HG03196 (cell line): Measurements from ENCODE around the gene PFDN1.
"Not testable (repeated sequence)": the region's sequence is repeated elsewhere in the genome, so short reads cannot be mapped to it uniquely, and the experiment has no call there.

ENCODE experiments used
- ATAC-seq: cut with Tn5 transposase; IDR thresholded peaks from one replicate; pipeline ENCODE4 v1.9.1; 2021; ENCODE audit not compliant: unreplicated experiment

Gene PFDN1, protein sequence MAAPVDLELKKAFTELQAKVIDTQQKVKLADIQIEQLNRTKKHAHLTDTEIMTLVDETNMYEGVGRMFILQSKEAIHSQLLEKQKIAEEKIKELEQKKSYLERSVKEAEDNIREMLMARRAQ

GRCh38 chr5:140302786-140303639, at the start of gene PFDN1:
Gene PFDN1 (minus strand): TSS chr5:140303101. CDS start chr5:140303073, 28 bp downstream.
- peak; percentile 96 for ATAC-seq

DNA sequence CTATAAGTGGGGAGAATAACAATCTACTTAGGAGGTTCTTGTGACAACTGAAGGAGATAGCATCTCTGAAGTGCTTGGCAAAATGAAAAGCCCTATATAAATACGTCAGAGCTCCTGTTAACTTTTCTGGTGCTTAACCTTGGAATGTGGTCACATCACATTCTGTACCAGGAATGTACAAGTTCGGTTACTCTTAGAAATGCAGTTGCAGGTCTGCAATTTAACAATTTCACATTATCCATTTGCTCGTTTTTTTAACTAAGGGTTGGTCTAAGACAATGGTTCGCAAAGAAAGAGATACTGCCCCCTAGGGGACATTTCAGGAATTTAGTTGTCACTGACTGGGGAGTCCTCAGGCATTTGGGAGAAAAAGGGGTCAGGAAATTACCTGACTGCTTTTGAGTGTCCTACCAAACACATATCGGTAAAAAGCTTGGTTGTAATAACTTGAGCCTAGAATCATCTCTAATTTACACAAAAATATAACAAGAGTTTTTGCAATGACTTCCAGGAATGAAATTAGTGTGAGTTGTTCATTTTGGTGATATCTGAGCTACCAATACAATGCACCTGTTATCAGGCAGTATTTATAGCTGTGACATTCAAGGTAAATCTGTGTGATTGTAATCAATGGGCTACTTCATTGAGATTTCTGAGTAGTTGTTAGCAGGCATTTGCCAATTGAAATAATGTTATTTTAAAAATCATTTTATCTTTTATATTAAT, 48.9 kb upstream of the PFDN1 start:
- no peak for ATAC-seq

DNA sequence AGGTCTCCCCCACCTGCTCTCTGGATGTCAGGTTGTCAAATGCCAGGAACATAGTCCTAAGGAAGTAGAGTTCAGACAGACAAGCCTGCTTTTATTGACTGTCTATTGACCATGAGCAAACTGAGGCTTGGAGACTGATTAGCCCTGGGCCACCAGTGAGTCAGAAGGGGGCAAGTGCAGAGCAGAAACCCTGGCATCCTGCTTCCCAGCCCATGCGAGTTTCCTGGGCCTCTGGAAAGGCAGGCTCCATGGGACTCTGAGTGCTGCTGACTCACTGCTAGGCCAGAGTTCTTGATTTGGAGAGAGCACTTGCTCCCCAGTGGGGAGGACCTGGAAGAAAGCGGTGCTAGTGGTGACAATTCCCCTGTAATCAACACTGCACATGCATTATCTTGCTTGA, 46.3 kb upstream of the PFDN1 start:
- no peak for ATAC-seq

GRCh38 chr5:140348104-140348503, 45.2 kb upstream of the PFDN1 start:
- no peak for ATAC-seq

DNA sequence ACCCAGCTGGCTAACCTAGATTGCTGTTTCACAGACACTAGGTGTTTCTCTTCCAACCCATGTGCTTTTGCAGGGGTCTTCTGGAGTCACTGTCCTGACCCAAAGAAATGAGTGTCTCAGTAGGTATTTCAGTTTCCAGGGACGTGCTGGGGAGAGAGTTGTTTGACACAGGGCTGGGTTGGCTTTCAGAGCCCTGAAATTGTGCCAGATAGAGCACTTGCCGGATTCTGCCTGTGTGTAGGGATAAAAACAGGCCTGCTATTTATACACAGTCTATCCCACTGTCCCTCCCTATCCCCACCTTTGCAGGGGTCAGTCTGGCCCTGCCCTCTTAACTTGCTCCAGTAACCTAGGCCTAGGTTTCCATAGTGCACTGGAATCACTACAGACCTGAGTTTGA, 44.5 kb upstream of the PFDN1 start:
- ATAC-seq, result no peak

DNA sequence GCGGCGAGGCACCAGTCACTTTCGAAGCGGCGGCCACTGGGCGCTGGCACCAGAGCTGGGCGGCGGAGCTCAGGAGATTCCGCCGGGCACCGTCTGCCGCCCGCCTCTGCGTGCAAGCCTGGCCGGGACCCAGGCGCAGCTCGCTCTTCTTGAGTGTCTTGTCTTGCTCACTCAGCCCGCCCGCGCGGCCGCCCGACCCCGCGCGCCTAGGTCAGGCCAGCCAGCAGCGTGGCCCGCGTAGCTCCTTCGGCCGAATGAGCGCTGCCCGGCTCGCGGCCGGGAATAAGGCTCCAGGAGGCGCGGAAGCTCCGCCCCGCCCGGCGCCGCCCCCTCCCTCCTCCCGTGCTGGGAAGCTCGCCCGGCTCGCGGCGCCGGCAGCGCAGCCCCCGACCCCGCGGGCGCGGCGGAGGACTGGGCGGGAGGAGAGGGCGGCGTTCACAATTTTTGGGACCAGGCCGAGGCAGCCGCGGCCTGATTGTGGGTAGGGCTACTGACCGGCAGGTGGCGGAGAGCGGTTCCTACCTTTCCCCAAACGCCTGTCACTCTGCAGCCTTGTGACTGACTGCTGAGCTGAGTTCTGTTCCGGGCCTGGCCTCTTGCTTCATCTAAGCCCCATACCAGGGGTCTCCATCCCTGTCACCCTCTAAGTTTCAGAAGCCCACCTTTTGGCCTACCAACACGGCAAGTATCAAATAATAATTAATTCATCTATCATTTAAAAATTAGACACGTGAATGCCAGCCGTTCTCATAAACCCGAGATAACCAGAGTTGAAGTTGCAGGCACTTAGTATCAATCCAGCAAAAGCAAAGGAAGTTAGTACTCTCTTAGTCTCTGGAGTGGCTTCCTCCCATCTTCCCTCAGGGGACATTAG, 43.7 kb upstream of the PFDN1 start, which contains the start of gene HBEGF:
HBEGF (minus strand) TSS at position 256 of the 874 bp plus-strand sequence. CDS start 275 bp downstream, outside the sequence.
- ATAC-seq, result peak; percentile 61

- ATAC-seq, result peak; percentile 11
Observed at GRCh38 chr5:140345919-140346347, 43.0 kb upstream of the PFDN1 start.

DNA sequence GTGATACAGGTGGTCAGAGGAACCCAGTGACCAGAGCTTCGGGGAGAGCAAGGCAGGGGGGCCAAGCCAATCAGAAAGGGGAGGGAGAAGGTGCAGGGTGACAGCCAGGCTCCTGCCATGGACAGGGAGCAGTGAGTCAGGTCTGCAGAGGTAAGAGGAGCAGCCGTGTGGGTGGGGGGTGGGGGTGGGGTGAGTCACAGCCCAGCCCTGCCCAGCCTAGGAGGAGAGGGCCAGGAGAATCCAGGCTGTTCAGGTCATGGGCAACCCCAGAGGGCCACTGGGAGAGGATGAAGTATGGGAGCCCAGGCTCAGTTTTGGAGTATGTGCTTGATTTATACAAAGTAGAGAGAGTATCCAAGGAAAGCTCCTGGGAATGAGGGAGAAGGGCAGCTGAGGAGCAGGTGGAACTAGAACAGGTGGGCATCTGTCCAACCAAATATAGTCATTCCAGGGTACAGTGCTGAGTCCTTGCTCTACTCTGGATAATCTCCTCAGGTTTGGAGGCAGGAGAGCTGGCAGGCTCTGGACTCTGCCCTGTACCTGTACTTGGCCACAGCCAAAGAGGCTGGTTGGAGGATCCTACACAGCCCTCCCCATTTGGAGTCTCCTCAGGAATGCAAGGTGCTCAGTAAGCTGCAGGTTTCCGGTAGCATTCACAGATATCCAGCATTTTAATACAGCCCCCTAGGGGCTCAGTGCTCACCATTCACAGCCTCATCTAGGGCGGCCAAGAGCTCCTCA, 42.0 kb upstream of the PFDN1 start:
- no peak for ATAC-seq

DNA sequence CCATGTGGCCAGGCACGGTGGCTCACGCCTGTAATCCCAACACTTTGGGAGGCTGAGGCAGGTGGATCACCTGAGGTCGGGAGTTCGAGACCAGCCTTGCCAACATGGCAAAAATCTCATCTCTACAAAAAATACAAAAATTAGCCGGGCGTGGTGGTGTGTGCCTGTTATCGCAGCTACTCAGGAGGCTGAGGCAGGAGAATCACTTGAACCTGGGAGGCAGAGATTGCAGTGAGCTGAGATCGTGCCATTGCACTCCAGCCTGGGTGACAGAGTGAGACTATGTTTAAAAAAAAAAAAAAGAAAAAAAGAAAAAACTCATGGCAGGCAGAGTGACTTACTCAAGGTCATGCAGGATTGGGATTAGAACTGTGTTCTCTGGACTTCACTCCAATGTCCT, 40.9 kb upstream of the PFDN1 start:
- not testable (repeated sequence) for ATAC-seq

GRCh38 chr5:140342896-140343295, 40.0 kb upstream of the PFDN1 start:
- ATAC-seq, result no peak

- ATAC-seq, result no peak
Observed at GRCh38 chr5:140342287-140342686, 39.4 kb upstream of the PFDN1 start.

DNA sequence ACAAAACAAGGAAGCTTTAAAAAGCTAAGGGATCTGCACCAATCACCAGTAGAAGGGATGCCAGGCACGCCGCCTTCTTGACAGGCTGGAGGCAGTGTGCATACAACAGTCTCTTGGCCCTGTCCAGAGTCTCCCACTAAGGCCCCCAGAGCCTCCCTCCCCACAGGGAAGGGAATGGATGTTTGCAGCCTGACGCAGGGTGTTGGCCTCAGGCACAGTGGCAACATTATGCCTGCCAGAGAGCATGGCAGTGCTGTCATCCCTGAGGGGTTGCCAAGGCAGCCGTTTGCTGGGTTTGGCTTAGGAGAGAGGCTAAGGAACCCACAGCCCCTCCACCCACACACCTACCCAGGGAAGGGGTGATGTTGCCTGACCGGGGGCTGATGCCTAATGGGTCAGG, 38.7 kb upstream of the PFDN1 start:
- ATAC-seq, result no peak

- no peak for ATAC-seq
Observed at GRCh38 chr5:140340605-140341121, 37.8 kb upstream of the PFDN1 start.

DNA sequence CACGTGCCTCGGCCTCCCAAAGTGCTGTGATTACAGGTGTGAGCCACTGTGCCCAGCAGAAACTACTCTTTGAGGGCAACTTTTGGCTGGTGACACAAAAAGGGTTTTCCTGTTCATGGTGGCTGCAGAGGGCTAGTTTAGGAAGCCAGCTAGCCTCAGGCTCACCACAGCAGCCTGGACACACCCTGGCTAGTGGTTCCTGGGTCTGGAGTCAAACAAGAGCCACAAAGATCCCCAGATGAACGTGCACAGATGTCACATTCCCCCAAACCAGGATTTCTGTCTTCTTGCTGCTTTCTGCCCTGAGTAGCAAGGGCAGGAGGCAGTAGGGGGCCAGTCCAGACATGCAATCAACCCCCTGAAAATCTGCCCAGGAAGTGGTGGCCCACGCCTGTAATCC, 36.7 kb upstream of the PFDN1 start:
- ATAC-seq, result no peak

DNA sequence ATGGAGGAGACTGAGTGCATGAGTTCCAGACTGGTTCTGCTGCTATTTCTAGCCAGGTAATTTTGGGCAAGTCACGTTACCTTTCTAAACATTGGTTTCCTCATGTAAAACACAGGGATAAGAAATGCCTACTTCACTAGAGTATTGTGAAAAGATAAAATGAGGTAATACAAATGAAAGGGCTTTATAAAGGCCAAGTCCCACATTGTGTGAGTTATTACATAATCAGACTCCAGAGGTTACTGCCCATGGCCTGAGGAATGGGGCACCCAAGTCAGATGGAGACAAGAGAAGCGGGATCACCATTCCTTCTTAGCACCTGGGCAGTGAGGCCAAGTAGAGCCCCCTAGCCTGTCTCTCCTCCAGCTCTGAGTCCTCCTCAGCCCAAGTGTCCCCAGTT, 36.0 kb upstream of the PFDN1 start:
- ATAC-seq, result no peak

DNA sequence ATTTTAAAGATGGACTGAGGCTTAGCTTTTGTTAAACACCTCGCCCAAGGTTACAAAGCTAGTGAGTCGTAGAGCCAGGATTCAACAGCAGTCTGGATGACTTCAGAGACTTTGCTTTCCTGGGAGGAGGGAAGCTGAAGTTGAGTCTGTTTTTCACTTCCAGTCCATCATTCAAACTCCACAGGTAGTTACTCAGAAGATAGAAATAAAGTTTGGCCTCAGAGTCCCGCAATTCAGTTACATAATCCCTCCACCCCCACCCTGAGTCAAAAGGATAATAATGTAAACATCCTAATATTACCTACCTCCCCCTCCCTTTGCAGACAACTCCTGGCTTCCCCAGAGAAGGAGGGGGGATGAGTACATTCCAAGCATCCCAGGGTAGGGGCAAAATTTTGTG, 35.4 kb upstream of the PFDN1 start:
- ATAC-seq, result no peak

DNA sequence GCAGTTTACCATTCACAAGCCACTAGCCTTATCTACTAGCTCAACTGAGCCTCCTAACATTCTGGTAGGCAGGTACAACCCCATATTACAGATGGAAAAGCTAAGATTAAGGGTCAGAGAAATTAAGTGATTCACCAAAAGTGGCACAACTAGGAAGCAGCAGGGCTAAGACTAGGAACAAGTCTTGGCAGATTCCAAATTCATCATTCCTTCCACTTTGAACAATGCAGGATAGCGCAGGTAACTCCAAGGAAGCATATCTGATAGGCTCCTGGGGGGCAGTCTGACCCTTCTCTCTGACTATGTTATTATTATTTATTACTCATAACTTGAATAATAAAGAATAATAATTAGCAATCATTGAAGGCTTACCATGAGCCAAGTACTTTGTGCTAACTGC, 35.0 kb upstream of the PFDN1 start:
- ATAC-seq, result no peak

- no peak for ATAC-seq
Observed at GRCh38 chr5:140336388-140336787, 33.5 kb upstream of the PFDN1 start.

DNA sequence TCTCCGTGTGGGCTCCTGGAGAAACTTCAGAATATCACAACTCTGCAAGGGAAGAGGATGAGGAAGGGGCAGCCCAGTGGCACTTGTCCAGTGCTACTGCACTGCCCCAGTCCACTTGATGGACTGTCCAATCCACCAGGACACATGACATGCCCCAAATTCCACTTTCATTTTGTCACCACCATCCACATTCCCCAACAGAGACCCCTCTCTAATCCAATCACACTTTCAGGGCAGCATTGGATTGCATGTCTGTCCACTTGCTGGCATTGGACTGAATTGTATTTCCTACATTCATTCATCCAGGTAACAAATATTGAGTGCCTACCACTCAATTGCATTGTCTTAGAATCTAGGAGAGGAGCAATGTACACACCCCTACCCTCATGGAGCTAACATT, 28.7 kb upstream of the PFDN1 start:
- ATAC-seq, result no peak
